Measurements from ENCODE around the gene KHDC1. TPM values are rescaled to one million over a fixed set of nuclear protein-coding genes. Genes with fewer than 3 reads are reported as not detected.
A peak's percentile ranks its signal among the peaks of the same experiment; 100 is the strongest.
"Not testable (repeated sequence)": the region's sequence is repeated elsewhere in the genome, so short reads cannot be mapped to it uniquely, and the experiment has no call there.

Gene KHDC1
- total RNA-seq, 1 experiment from 2014 or later = 8.6 TPM

GRCh38 chr6:73309535-73309784 is 46.5 kb upstream of the KHDC1 start:
- no peaks in the 10 kb centered on the region for H3K27me3 Mint-ChIP-seq (ENCODE audit: insufficient read depth, unreplicated experiment)
- H3K27ac Mint-ChIP-seq (ENCODE audit: unreplicated experiment) = peak overlapping the region; percentile 98
- intact Hi-C loops (cut with micrococcal nuclease; ENCODE audit: unreplicated experiment) = loop anchor here (1.0 to 2.0 kb wide), 2 partner anchors 24 to 47 kb away; partner anchors contain the start of gene KHDC1
- no peak for TF ChIP-seq CTCF (IDR thresholded peaks at IDR 0.05; ENCODE audit: insufficient read depth in 1 of 2, low read depth in 1 of 2, low read length in 1 of 2, severe bottlenecking in 1 of 2, unreplicated experiment in 1 of 2)
- H3K4me1 ChIP-seq = peaks cover 5% of the 10 kb centered on the region; the same call in 1 of the 2 replicates
- DNase-seq = no peak
- no peaks in the 10 kb centered on the region for H3K9me3 ChIP-seq
- H3K4me1 Mint-ChIP-seq (ENCODE audit: low read depth, unreplicated experiment) = peaks cover 15% of the 10 kb centered on the region
- H3K27me3 ChIP-seq (replicated peaks; ENCODE audit: control insufficient read depth, insufficient read depth, low read length) = no peaks in the 10 kb centered on the region
- no peaks in the 10 kb centered on the region for H3K9me3 Mint-ChIP-seq (ENCODE audit: unreplicated experiment)
- BruUV-seq (replicated peaks) = TSS peak; percentile 73
- H3K36me3 Mint-ChIP-seq (ENCODE audit: insufficient read depth, unreplicated experiment) = peaks cover 27% of the 10 kb centered on the region
- CTCF ChIA-PET = interaction anchor here (0.7 to 2.3 kb wide), 6 partner anchors 18 to 181 kb away, joined by 3 to 29 read pairs (median 8); no protein-coding TSS in a partner anchor
- POLR2A ChIA-PET = interaction anchor here (0.6 to 1.7 kb wide), 7 partner anchors 24 to 344 kb away, joined by 3 to 7 read pairs (median 3); partner anchors contain the start of gene EEF1A1
- H3K4me3 ChIP-seq (ENCODE audit: low read depth, low read length) = peak overlapping the region; percentile 52
- no peaks in the 10 kb centered on the region for H3K36me3 ChIP-seq (ENCODE audit: control insufficient read depth, insufficient read depth, low read length)
- H3K4me3 Mint-ChIP-seq (ENCODE audit: unreplicated experiment) = peak overlapping the region; percentile 100

- no TSS peak for BruUV-seq (replicated peaks)
- TF ChIP-seq CTCF (IDR thresholded peaks at IDR 0.05; ENCODE audit: insufficient read depth in 1 of 2, low read depth in 1 of 2, low read length in 1 of 2, severe bottlenecking in 1 of 2, unreplicated experiment in 1 of 2) = peak; percentile 41 to 44
- H3K27me3 ChIP-seq (replicated peaks; ENCODE audit: control insufficient read depth, insufficient read depth, low read length) = no peaks in the 10 kb centered on the region
- H3K4me3 ChIP-seq (ENCODE audit: low read depth, low read length) = peak overlapping the region; percentile 52
- Mint-ChIP-seq H3K27me3 (ENCODE audit: insufficient read depth, unreplicated experiment) (no peaks in the 10 kb centered on the region), H3K4me3 (ENCODE audit: unreplicated experiment) (peak overlapping the region; percentile 100), H3K27ac (ENCODE audit: unreplicated experiment) (peak overlapping the region; percentile 98), H3K36me3 (ENCODE audit: insufficient read depth, unreplicated experiment) (peaks cover 27% of the 10 kb centered on the region), H3K4me1 (ENCODE audit: low read depth, unreplicated experiment) (peaks cover 15% of the 10 kb centered on the region), H3K9me3 (ENCODE audit: unreplicated experiment) (no peaks in the 10 kb centered on the region)
- ChIA-PET POLR2A (interaction anchor here (0.6 to 1.7 kb wide), 7 partner anchors 23 to 344 kb away, joined by 3 to 7 read pairs (median 3); partner anchors contain the start of gene EEF1A1), CTCF (interaction anchor here (0.7 to 2.3 kb wide), 6 partner anchors 18 to 180 kb away, joined by 3 to 29 read pairs (median 8); no protein-coding TSS in a partner anchor)
- H3K9me3 ChIP-seq = no peaks in the 10 kb centered on the region
- H3K36me3 ChIP-seq (ENCODE audit: control insufficient read depth, insufficient read depth, low read length) = no peaks in the 10 kb centered on the region
- peak; percentile 44 to 49 for DNase-seq
- H3K4me1 ChIP-seq = peaks cover 5% of the 10 kb centered on the region; the same call in 1 of the 2 replicates
- intact Hi-C loops (cut with micrococcal nuclease; ENCODE audit: unreplicated experiment) = loop anchor here (1.0 to 2.0 kb wide), 2 partner anchors 24 to 46 kb away; partner anchors contain the start of gene KHDC1
Measured at GRCh38 chr6:73308712-73309534, 45.9 kb upstream of the KHDC1 start.

GRCh38 chr6:73303773-73304172 is 40.8 kb upstream of the KHDC1 start:
- H3K9me3 Mint-ChIP-seq (ENCODE audit: unreplicated experiment); intact Hi-C loops (cut with micrococcal nuclease; ENCODE audit: unreplicated experiment); CTCF ChIA-PET; H3K27me3 ChIP-seq (replicated peaks; ENCODE audit: control insufficient read depth, insufficient read depth, low read length); H3K4me3 Mint-ChIP-seq (ENCODE audit: unreplicated experiment); H3K27me3 Mint-ChIP-seq (ENCODE audit: insufficient read depth, unreplicated experiment); H3K36me3 ChIP-seq (ENCODE audit: control insufficient read depth, insufficient read depth, low read length); H3K4me3 ChIP-seq (ENCODE audit: low read depth, low read length); H3K9me3 ChIP-seq; H3K4me1 ChIP-seq; H3K4me1 Mint-ChIP-seq (ENCODE audit: low read depth, unreplicated experiment); BruUV-seq (replicated peaks); H3K27ac Mint-ChIP-seq (ENCODE audit: unreplicated experiment); DNase-seq: not testable (repeated sequence)
- H3K36me3 Mint-ChIP-seq (ENCODE audit: insufficient read depth, unreplicated experiment) = peaks cover 25% of the 10 kb centered on the region
- POLR2A ChIA-PET = interaction anchor here (0.6 kb wide), 1 partner anchor 10 kb away, joined by 3 read pairs; no protein-coding TSS in a partner anchor
